ENCODE measurements around the gene JAGN1. TPM values are rescaled to one million over a fixed set of nuclear protein-coding genes. Genes with fewer than 3 reads are reported as not detected.
A peak's percentile ranks its signal among the peaks of the same experiment; 100 is the strongest.

The JAGN1 gene
- total and polyA plus RNA-seq, 2 of the 8 experiments (the other 6 are each of a cell fraction or from before 2014, with no cell fraction given), result 26.9 to 51.6 TPM

DNA sequence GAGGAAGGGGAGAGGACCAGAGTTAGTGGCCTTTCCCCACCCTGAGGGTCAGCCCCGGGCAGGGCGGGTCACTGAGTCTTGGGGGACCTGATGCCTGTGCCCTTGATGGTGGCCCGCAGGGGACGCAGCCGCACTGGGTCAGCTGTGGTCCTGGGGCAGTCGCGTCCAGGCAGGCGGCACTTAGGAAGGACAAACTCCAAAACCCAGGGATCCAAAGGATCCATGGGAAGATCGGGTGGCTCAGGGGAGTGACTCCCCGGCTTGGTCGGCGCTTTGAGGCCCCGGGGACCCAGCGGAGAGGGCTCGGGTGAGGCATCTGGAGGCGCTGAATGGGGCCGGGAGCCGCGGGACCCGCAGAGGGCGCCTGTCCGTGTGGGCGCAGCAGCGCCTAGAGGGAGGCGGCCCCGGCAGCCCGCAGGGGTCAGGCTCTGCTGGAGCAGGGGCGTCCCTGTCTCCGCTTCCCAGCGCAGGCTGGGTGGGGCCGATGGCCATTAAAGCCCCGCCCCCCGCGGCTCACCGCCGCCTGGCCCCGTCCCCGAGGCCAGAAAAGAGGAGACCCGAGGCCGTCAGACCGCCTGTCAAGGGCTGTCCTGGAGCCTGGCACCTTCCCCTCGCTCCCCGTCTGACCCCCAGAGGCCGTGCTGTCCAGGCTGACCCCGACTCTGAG, 27.9 kb upstream of the JAGN1 start (continued):
- TF ChIP-seq, protein P1, sequence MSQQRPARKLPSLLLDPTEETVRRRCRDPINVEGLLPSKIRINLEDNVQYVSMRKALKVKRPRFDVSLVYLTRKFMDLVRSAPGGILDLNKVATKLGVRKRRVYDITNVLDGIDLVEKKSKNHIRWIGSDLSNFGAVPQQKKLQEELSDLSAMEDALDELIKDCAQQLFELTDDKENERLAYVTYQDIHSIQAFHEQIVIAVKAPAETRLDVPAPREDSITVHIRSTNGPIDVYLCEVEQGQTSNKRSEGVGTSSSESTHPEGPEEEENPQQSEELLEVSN (IDR thresholded peaks at IDR 0.05), result 0 out of 2 replicates have a peak, but pooled peaks have one; percentile 8
- TF ChIP-seq GABPA (IDR thresholded peaks at IDR 0.05; ENCODE audit: borderline replicate concordance, insufficient read depth, low read length) (peak; percentile 72; the same call in 1 of the 2 replicates), ASH2L (IDR thresholded peaks at IDR 0.05; ENCODE audit: low read length) (peak; percentile 40), TAF1 (IDR thresholded peaks at IDR 0.05; ENCODE audit: low read depth, low read length) (no peak), TBP (IDR thresholded peaks at IDR 0.05; ENCODE audit: low read depth, low read length) (peak; percentile 47; the same call in 1 of the 2 replicates), BCL11A (IDR thresholded peaks at IDR 0.05; ENCODE audit: low read depth in 2 of 2, low read length in 2 of 2) (no peak), PHF8 (conservative IDR thresholded peaks at IDR 0.05; ENCODE audit: low read depth, low read length) (0 out of 2 replicates have a peak, but pooled peaks have one; percentile 35), KDM1A (IDR thresholded peaks at IDR 0.05; ENCODE audit: borderline replicate concordance, low read length) (no peak), YY1 (IDR thresholded peaks at IDR 0.05; ENCODE audit: low read depth, low read length) (no peak), HDAC2 (IDR thresholded peaks at IDR 0.05; ENCODE audit: borderline replicate concordance in 1 of 2, low read depth in 2 of 2, low read length in 2 of 2) (no peak), KDM4A (IDR thresholded peaks at IDR 0.05; ENCODE audit: low read depth, low read length, severe bottlenecking) (peak; percentile 69), EP300 (IDR thresholded peaks at IDR 0.05; ENCODE audit: borderline replicate concordance in 1 of 2, low read depth in 2 of 2, low read length in 2 of 2) (no peak)
